GM19467 (cell line): ENCODE results near the gene TCAP.

ENCODE experiments used
- ATAC-seq: cut with Tn5 transposase; IDR thresholded peaks from one replicate; pipeline ENCODE4 v1.9.1; 2021; ENCODE audit warnings: mild to moderate bottlenecking, moderate library complexity; ENCODE audit not compliant: unreplicated experiment

Gene TCAP

DNA sequence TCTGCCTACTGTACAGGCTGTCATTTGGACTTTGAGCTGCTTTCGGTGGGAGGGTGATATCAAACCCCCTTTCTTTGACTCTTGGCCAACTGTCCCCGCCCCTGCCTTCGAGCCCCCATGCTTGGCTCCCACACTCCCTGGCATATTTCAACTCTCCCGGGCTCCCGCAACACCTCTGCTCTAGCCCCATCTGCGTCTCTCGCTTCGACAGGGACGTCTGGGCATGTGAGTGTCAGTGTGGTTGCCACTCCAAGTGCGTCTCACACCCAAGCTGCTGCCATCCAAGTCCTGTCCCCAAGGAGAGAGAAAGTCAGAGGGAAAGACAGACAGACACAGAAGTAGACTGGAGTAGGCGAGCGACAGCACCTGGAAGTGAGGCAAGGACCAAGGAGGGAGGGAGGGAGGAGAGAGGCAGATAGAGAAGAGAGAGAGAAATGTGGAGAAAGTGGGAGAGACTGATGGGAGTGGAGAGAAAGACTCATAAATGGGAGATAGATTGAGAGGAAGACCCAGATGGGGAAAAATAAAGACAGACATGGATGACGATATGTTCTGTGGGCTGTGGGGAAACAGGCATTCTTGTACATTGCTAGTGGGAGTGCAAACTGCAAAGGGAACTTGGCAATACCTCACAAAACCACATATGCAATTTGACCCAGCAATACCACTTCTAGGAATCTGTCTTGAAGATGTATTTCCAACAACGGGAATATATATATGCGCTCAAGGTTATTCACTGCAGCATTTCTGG, 16.4 kb upstream of the TCAP start:
- no peak for ATAC-seq

DNA sequence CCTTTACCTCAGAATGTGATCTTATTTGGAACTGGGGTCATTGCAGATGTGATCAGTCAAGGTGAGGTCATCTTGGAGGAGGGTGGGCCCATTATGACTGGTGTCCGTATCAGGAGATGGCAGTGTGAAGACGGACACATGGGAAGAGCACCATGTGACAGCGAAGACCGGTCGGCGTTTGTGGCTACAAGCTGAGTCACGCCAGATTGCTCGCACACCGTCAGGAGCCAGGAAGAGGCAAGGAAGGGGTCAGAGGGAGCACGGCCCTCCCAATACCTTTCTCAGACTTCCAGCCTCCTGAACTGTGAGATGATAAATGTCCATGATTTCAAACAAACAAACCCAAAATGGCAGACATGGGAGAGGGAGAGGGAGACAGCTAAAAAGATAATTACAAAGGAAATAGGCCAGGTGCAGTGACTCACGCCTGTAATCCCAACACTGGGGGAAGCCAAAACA, 15.0 kb upstream of the TCAP start:
- no peak for ATAC-seq

DNA sequence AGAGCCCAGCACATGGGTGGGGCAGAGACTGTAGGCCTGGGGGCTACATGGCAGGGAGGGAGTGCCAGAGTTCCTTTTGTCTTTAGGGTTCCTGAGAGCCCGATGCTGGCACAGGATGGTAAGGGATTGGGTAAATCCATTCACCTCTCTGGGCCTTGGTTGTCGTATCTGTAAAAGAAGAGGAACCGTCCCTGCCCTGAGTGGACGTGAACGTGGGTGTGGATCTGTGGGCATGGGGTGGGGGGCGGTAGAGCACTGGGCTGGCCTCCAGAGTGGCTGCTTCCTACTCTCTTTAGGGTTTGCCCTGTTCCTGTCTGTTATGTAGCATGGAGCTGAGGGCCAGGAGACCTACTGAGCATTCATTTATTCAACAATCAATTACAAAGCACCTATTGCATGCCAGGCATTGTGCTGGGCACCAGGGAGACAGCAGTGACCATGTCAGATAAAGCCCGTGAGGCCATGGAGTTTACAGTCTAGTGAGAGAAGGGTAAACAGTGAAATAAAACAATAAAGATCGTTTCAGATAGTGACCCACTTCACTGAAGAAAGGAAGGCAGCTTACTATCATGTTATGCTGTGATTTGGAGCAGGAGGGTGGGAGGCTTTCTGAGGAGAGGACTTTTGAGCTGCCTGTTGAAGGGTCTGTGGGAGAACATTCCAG, 13.1 kb upstream of the TCAP start:
- no peak for ATAC-seq

DNA sequence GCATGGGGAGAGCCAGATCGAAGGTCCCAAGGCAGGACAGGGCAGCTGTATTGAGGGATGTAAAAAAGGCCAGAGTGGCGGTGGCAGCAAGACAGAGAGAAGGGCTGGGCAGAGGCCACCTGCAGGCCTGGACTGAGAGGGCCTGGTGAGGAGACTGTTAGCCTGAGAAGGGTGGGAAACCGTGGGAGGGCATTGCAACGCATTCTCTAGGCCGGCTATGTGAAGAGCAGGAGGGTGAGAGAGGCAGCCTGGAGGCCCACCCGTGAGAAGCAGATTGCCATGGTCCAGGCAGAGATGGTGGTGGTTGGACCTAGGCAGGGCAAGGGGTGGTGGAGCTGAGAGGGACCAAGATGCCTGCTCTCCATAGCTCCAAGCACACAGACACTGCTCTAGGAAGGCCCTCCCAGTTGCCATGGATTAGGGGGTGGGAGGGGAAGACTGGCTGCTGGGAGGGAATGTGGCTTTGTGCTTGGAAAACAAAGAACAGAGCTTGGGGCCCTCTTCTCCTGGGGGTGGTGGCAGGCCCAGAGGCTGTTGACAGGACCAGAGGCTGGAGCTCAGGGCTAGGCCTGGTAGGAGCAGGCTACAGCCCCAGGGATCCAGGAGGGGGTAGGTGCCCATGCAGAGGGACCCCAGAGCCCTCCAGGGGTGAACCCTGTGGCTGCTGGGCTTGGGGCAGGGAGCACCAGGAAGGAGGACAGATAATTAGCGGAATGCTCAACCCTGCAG, 12.4 kb upstream of the TCAP start:
- no peak for ATAC-seq

DNA sequence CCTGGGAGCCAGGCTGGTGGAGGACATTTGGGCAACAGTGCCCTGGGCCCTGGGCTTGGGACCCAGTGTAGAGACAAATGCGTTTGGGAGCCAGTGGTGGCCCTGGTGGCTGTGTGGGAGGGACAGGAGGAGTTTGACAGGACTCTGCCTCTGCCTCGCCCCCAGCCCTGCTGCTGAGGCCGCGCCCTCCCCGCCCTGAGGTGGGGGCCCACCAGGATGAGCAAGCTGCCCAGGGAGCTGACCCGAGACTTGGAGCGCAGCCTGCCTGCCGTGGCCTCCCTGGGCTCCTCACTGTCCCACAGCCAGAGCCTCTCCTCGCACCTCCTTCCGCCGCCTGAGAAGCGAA, 11.9 kb upstream of the TCAP start:
- ATAC-seq, result no peak

DNA sequence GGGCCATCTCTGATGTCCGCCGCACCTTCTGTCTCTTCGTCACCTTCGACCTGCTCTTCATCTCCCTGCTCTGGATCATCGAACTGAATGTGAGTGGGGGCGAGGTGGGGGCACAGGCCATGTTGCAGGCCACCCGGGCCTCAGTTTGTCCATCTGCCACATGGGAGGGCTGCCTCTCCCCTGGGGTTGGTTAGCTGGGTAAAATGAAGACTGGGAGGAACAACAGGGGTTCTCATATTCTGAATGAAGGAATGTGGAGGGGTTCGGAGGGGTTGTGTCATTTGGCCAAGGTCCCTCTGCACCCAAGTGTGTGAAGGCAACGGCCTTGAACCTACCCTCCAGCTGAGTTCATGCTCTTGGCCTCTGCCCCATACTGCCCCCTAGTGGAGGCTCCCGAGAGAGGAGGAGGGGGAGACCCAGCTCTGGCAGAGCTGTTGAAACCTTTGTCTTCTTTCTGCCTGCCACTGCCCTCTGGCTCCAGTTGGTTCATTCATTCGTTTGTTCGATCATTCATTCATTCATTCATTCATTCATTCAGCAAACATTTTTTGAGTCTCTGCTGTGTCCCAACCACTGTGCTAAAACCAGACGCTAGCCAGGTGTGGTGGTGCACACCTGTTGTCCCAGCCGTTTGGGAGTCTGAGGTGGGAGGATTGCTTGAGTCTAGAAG, 11.4 kb upstream of the TCAP start:
- no peak for ATAC-seq

DNA sequence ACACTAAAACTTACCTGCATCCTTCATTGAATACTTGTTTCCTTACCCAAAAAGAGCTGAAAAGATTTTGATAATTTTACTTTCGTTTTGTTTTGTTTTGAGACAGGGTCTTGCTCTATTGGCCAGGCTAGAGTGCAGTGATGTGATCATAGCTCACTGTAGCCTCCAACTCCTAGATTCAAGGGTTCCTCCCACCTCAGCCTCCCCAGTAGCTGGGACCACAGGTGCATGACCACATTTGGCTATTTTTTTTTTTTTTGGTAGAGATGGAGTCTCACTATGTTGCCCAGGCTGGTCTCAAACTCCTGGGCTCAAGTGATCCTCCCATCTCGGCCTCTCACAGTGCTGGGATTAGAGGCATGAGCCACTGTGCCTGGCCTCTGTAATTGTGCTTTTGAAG, 10.0 kb upstream of the TCAP start:
- no peak for ATAC-seq

DNA sequence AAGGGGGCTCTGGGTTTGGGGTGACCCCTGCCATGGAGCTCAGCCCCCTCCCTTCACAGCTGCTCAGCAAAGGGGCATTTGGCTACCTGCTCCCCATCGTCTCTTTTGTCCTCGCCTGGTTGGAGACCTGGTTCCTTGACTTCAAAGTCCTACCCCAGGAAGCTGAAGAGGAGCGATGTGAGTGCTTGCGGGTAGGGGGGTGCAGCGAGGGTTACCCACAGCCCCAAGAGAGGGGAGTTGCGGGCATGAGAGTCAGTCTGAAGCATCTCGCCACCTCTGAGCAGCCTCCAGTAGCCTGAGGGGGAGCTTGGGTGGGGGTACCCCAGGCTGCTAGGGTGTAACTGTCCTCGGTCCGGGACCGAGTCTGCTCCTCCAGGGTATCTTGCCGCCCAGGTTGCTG, 6.8 kb upstream of the TCAP start:
- no peak for ATAC-seq

DNA sequence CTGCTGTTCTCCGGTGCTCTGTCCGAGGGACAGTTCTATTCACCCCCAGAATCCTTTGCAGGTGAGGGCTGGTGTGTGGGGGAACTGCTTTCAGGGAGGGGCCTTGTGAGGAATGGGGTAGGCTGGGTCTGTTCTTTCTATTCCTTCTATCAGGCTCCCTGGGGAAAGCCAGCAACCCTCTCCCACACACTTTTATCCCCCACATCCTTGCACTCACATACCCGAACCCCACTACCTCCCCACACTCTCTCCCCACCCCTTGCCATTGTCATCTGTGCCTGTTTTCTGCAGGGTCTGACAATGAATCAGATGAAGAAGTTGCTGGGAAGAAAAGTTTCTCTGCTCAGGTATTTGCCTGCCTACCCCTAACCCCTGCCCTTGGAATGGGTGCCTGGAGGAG, 6.4 kb upstream of the TCAP start:
- no peak for ATAC-seq

DNA sequence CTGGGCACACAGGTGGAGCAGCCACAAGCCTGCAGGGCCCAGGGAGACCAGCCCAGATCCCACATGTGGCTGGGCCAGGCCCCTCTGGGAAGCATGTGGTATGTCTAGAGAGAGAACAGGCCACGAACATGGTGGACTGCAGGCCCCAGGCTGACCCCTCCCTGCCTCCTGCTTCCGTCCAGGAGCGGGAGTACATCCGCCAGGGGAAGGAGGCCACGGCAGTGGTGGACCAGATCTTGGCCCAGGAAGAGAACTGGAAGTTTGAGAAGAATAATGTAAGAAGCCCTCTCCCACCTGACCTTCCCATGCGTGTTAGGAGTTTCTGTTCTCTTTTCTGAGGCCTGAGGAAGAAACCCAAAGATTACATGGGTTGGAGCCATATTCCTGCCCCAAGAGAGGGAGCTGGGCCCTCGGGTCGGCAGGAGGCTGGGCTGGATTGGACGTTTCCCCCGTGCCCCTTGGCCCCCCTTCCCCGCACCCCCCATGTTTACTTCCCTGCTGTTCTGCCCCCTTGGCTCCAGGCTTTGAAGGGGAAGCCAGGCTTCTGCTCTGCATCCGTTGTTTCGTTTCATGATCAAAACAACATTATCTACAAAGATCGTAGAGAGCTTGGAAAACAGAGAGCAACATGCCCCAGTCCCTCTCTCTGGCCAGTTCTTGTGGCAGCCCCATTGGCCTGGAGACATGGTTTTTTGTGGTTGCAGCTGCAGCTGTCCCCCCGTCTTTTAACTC, 5.7 kb upstream of the TCAP start:
- no peak for ATAC-seq

DNA sequence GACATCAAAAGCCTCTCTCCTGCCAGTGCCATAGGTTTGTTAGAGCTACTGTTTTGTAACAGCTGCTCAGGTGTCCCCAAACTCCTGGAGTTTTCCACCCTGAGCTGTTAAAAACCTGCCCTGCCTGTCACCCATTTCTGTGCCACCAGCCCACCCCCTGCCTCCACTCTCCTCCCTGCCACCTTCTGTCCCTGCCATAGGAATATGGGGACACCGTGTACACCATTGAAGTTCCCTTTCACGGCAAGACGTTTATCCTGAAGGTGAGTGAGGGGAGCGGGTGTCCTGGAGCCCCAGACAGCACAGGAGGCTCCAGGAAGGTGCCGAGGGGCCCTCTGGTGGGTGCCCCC, 5.2 kb upstream of the TCAP start:
- ATAC-seq, result no peak

DNA sequence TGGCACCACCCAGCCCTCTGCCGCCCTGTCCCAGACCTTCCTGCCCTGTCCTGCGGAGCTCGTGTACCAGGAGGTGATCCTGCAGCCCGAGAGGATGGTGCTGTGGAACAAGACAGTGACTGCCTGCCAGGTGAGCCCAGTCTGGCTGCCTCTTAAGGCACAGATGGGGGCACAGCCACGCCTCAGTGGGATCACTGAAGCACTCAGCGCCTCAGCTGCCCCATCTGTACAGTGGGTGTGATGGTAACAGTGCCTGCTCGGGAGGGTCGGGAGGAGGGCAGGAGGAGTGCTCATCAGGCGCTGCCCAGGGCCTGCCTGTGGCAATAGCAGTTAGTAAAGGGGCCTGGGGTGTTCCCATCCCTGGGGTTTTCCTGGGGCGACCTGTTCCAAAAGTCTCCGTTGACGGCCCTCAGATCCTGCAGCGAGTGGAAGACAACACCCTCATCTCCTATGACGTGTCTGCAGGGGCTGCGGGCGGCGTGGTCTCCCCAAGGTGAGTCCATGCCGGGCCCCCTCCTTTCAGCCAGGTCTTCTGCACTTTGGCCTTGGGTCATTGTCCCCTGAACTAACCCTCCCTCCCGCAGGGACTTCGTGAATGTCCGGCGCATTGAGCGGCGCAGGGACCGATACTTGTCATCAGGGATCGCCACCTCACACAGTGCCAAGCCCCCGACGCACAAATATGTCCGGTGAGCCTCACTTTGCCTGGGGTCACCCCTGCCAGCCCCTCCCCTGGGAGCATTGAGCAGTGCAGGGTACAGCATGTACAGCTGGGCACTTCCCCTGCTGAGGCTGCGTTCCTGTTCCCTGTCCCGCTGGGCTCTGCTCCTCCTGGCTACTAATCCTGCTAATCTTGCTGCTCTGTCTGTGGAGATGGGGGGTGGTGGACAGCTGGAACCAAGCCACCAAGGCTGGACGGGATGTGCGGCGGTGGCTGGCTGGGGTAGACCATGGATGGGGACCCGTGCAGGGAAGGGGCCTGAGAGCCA, 4.5 kb upstream of the TCAP start:
- no peak for ATAC-seq

DNA sequence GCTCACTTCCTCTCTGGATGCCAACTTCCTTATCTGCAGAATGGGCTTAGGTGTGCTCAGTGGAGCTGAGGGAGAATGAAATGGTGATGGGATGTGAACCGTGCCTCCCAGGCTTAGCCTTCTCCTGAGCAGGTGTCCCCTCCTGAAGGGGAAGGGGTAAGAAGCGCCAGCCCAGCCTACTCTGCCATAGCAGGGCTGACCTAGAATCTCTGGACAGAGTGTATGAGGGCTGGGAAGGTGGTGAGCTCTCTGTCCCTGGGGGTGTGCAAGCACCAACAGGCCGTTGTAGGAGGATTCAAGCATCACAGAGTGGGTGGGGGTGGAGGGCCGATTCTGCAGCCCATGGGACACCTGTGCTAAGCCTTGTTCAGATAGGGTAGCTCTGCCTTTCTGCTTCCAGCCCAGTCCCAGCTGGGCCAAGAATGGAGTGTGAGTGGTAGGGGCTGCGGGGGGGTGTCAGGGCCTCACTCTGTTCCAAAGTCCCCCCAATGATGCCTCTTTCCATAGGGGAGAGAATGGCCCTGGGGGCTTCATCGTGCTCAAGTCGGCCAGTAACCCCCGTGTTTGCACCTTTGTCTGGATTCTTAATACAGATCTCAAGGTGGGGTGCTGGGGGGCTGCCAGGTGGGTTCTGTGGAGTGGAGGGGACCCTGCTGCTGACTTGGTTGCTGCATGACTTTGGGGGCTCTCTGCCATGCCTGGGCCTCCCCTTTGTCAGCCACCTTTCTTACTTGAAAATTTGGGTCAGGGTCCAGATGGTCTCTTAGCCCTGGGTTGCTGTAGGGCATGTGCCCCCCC, 3.2 kb upstream of the TCAP start:
- ATAC-seq, result no peak

DNA sequence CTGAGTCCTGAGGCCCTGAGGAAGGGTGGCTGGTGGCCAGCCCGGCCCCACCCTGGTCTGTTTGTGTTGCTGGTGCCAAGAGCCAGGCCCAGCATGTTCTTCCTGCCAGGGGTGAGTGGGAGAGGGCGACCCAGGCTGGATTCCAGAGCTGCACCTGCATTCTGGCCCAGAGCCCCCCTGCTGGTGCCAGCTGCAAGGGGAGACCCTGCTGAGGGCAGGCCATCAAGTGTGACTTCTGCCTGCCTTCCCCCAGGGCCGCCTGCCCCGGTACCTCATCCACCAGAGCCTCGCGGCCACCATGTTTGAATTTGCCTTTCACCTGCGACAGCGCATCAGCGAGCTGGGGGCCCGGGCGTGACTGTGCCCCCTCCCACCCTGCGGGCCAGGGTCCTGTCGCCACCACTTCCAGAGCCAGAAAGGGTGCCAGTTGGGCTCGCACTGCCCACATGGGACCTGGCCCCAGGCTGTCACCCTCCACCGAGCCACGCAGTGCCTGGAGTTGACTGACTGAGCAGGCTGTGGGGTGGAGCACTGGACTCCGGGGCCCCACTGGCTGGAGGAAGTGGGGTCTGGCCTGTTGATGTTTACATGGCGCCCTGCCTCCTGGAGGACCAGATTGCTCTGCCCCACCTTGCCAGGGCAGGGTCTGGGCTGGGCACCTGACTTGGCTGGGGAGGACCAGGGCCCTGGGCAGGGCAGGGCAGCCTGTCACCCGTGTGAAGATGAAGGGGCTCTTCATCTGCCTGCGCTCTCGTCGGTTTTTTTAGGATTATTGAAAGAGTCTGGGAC, 2.4 kb upstream of the TCAP start:
- no peak for ATAC-seq

DNA sequence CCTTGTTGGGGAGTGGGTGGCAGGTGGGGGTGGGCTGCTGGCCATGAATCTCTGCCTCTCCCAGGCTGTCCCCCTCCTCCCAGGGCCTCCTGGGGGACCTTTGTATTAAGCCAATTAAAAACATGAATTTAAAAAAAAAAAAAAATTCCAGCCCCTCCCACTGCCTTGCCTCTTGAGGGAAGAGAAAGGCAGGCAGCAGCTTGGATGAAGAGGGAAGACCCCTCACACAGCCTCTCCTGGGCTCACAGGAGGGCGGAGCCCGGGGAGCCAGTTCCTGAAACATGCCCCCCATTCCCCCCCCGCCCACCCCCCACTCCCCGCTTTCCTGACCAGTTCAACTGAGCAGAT, 1.8 kb upstream of the TCAP start:
- ATAC-seq, result no peak

DNA sequence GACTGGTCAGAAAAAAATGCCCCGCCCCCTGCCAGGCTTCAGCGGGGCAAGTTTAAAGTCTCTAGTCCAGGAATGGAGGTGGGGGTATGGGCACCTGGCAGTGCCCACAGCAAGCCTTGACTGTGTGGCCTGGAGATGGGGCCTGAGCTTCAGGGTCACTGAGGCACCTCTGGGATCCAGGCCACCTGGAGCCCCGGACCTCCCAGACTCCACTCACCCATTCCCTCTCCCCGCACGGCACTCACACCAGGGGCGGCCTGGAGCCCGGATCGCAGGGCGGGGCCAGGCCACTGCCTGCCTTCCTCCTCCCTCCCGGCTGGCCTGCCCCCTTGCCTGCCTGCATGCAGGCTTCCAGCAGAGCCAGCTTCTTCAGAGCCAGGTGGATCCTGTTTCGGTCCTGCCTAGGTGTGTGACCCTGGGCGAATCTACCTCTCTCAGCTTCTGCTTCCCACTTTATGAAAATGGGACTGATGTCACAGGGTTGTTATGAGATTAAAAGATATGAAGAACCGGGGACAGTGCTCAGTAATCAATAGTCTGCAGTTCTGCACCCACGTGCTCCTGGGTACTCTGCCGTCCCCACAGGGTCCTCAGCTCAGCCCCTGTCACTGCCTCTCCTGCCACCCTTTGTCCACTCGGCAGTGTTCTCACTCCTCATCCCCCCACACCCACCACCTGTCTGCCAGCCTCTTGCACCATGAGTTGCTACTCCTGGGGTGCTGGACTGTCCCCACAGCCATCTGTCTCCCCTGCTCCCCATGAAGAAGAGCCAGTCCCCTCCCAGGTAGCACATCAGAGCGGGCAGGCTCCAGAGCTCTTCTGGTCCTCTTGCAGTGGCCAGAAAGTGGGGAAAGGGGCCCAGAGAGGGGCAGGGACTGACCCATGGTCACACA, 1.2 kb upstream of the TCAP start:
- ATAC-seq, result no peak

DNA sequence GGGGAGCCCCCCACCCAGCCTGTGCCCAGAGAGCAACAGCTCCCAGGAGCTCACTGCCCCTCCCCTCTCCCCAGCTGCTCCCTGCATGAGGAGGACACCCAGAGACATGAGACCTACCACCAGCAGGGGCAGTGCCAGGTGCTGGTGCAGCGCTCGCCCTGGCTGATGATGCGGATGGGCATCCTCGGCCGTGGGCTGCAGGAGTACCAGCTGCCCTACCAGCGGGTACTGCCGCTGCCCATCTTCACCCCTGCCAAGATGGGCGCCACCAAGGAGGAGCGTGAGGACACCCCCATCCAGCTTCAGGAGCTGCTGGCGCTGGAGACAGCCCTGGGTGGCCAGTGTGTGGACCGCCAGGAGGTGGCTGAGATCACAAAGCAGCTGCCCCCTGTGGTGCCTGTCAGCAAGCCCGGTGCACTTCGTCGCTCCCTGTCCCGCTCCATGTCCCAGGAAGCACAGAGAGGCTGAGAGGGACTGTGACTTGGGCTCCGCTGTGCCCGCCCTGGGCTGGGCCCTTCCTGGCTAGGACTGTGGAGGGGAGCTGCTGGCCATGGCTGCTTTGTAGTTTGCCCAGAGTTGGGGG, 584 bp downstream of the TCAP start:
- no peak for ATAC-seq
